GM21619 (cell line): ENCODE results near the gene FOXM1.

Experiments used
- ATAC-seq: cut with Tn5 transposase; IDR thresholded peaks from one replicate; pipeline ENCODE4 v1.9.1; 2021; ENCODE audit not compliant: unreplicated experiment

FOXM1 gene

GRCh38 chr12:2877047-2877952 lies at the start of gene FOXM1, which contains the start of gene RHNO1:
Gene FOXM1, minus strand, starts transcription at chr12:2877174. Its CDS starts 2,696 bp downstream, at chr12:2874478.
Gene RHNO1, plus strand, starts transcription at chr12:2877223. Its CDS starts 8,144 bp downstream, at chr12:2885367.
- ATAC-seq, result peak; percentile 66

GRCh38 chr12:2925322-2925995 lies 48.5 kb upstream of the FOXM1 start:
- ATAC-seq, result no peak

- no peak for ATAC-seq
Measured at GRCh38 chr12:2924019-2924418, 47.0 kb upstream of the FOXM1 start.

GRCh38 chr12:2923057-2923456 lies 46.1 kb upstream of the FOXM1 start:
- ATAC-seq, result no peak

GRCh38 chr12:2922329-2922728 lies 45.4 kb upstream of the FOXM1 start:
- no peak for ATAC-seq

- ATAC-seq, result no peak
Measured at GRCh38 chr12:2919249-2919648, 42.3 kb upstream of the FOXM1 start.

GRCh38 chr12:2912216-2912575 lies 35.2 kb upstream of the FOXM1 start:
- ATAC-seq, result no peak

GRCh38 chr12:2904260-2904659 lies 27.3 kb upstream of the FOXM1 start:
- ATAC-seq, result no peak

GRCh38 chr12:2902272-2902880 lies 25.4 kb upstream of the FOXM1 start:
- ATAC-seq, result no peak

- no peak for ATAC-seq
Measured at GRCh38 chr12:2900642-2901041, 23.7 kb upstream of the FOXM1 start.

- ATAC-seq, result no peak
Measured at GRCh38 chr12:2897418-2897817, 20.4 kb upstream of the FOXM1 start.

- ATAC-seq, result no peak
Measured at GRCh38 chr12:2895511-2895910, 18.5 kb upstream of the FOXM1 start.

- no peak for ATAC-seq
Measured at GRCh38 chr12:2895051-2895451, 18.1 kb upstream of the FOXM1 start.

GRCh38 chr12:2893007-2893406 lies 16.0 kb upstream of the FOXM1 start:
- ATAC-seq, result no peak

GRCh38 chr12:2892246-2892645 lies 15.3 kb upstream of the FOXM1 start:
- ATAC-seq, result no peak

GRCh38 chr12:2891240-2892053 lies 14.5 kb upstream of the FOXM1 start:
- peak; percentile 2 for ATAC-seq

GRCh38 chr12:2890388-2891239 lies 13.6 kb upstream of the FOXM1 start, which contains the start of gene TULP3:
Gene TULP3, plus strand, starts transcription at chr12:2890891. Its CDS starts 57 bp downstream, at chr12:2890948.
- peak; percentile 98 for ATAC-seq

- no peak for ATAC-seq
Measured at GRCh38 chr12:2890001-2890387, 13.0 kb upstream of the FOXM1 start.

- no peak for ATAC-seq
Measured at GRCh38 chr12:2886768-2887450, 9.9 kb upstream of the FOXM1 start.
